Lung microvascular endothelial cell (primary cell): ENCODE measurements around the gene FAM169A. TPM values are rescaled to one million over a fixed set of nuclear protein-coding genes. Genes with fewer than 3 reads are reported as not detected.
A peak's percentile ranks its signal among the peaks of the same experiment; 100 is the strongest.
"Not testable (repeated sequence)": the region's sequence is repeated elsewhere in the genome, so short reads cannot be mapped to it uniquely, and the experiment has no call there.

Experiments used
- DNase-seq, 2 donors: peaks; one replicate each; pipeline versions ENCODE4 v3.0.0 to v3.0.0-alpha.2; 2010; ENCODE audit warnings: low read depth in 2 of 2
- total RNA-seq: library from RNA; depleted of rRNA; stranded (reverse); fragments of >200 nt; gene quantifications from 2 replicates; pipeline ENCODE4 v1.2.1, GENCODE V29; 2014

Gene FAM169A
- total RNA-seq, 1 donor from 2014 or later: 2.4 TPM

DNA sequence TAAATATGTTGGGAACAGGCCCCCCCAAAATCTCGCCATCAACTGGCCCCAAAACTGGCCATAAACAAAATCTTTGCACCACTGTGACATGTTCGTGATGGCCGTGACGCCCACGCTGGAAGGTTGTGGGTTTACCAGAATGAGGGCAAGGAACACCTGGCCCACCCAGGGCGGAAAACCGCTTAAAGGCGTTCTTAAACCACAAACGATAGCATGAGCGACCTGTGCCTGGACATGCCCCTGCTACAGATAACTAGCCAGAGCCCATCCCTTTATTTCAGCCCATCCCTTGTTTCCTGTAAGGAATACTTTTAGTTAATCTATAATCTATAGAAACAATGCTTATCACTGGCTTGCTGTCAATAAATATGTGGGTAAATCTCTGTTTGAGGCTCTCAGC, 3.2 kb upstream of the FAM169A start:
- DNase-seq: not testable (repeated sequence)

DNA sequence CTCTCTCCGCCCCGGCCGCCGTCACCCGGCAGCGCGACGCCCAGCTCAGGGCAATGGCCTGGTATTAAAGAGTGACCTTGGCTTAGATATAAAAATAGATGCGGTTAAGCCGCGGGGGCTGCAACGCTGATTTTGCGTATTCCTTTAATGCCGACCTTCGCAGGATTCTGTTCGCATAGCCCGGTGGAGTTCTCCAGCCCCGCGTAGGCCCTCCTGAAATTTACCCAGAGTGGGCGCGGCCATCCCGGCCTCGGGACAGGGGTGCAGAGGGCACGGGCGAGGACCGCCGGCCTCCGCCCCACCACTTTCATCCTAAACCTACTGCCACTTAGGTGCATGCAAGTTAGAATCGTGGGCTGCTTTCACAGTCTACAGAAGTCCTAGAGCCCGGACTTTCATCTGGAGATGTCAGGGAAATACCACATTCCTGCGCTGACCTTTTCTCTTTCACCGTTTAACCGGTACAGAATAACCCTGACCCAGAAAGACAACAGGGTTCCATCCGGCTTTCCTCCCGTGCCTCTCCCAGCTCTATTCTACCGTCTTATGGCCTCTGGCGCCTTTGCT, 492 bp upstream of the FAM169A start:
- no peak for DNase-seq

DNA sequence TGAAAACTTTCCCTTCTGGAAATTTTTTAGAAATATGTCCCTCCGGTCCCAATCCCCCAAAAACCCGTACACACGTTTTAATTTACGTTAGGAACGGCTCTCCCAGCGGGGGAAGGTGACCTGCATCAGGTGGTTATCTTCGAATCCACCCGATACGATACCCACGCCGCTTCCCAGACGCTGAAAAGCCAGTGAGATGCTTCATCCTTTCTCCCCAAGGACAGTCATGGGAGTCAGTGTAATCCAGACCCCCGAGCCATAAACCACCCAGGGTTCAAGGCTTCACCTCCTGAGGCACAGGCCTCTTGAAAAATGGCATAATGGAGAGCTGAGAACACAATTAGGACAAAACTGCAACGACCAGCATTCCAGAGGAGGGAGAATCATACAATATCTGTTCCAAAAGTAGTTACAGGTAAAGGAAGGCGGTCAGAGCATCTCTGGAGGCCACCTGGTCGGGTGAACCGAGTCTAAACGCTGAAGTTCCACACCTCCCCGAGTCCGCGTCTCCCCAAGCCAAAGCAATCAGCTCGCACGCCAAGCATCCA, 857 bp downstream of the FAM169A start:
- no peak for DNase-seq

DNA sequence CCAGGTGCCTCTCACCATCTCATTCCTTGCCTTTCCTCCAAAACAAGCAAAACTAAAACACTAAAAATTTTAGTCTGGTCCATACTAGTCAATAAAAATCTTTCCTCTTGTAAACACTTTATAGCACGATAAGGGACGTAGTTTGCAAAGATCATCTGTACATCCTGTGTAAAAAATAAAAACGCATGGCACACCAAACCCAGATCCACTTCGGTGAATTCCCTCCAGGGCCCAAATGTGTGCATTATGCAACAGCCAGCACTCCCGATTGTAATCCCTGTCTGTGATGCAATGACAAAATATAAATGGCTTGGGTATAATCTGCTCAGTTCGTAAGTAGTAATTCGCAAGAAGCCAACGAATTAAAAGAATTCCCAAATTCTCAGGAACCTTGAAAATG, 1.4 kb downstream of the FAM169A start:
- no peak for DNase-seq

DNA sequence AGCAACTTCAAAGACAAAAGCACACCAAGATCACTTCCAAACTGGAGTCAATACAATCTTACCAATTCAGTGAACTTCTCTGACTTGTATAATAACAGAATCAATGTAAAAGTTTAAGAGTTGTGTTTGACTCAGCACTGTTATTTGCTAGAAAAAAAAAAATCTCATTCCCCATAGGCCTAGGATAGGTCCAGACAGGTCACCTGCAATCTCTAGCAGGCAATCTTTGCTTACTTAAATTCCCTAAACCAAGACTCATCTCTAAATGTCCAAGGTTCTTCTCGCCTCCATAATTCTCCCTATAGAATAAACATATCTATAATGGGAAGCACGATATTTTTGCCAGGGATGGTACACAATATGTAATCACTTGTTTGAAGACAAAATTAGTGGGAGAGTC, 2.5 kb downstream of the FAM169A start:
- DNase-seq: no peak

DNA sequence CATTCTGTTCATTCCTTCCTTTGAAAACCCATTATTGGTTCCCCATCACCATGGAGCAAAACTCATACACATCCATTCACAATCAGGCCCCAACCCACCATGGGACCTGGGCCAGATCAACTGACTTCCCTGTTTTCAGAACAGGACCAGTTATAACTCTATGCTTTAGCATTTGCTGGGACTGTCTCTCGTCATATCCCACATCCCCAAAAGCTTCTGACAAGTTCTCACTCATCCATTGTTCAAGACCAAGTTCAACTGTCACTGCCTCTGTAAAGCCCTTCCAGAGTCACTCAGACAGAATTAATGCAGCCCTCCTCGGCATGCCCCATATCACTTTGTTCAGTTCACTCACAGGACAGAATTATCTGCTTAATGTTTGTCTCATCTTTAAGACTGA, 4.0 kb downstream of the FAM169A start:
- DNase-seq: no peak

DNA sequence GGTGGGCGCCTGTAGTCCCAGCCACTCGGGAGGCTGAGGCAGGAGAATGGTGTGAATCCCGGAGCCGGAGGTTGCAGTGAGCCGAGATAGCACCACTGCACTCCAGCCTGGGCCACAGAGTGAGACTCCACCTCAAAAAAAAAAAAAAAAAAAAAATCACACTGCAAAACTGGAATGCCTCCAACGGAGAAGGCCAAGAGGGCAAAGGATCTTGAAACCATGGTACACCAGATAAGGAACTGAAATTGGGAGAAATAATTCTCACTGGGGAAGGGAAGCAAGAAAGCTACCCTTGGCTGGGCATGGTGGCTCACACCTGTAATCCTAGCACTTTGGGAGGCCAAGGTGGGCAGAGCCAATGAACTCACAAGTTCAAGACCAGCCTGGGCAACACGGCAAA, 9.2 kb downstream of the FAM169A start:
- DNase-seq: not testable (repeated sequence)

DNA sequence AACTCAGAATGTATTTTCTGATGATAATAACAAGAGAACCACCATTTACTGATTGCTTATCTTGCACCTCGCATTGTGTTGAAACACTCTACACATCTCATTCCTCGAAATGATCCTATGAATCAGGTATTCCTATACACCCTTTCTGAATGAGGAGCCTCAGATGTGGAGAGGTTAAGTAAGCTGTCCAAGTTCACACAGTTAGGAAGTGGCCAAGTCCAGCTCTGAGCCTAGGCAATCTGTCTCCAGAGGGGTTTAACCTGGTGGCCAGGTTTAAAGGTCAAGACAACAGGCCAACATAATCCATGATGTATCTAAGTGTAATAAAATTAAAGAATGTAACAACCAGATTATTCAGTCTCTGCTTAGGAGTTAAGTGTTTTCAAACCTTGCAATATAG, 12.9 kb downstream of the FAM169A start:
- no peak for DNase-seq

DNA sequence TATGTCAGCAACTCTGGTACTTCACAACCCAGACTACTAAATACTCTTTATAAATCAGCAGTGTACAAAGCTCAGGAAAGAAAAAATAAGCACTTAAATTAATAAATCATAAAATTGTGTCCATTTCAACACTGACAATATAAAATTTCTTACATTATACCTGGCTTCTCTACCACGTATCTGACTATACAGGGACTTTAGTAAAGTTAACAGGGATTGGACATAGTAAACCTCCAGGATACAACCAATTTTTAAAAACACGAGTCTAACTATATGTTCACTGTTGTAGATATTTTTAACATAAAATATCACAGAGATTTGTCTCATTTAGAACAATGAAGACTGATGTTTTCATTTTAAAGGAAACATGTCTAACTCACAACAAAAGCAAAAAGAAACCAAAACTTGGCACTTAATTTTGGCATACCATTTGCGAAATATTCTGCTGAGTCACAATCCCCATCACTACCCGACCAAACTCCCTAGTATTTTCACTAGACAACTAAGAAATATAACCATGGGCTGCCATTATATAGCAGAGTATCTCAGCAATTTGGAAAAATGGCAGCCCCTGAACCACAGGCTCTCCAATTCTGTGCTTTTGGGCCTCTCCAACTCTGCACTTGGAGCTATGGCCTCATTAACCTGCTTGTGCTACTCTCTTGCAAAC, 14.4 kb downstream of the FAM169A start:
- peak; percentile 3 to 73 for DNase-seq

DNA sequence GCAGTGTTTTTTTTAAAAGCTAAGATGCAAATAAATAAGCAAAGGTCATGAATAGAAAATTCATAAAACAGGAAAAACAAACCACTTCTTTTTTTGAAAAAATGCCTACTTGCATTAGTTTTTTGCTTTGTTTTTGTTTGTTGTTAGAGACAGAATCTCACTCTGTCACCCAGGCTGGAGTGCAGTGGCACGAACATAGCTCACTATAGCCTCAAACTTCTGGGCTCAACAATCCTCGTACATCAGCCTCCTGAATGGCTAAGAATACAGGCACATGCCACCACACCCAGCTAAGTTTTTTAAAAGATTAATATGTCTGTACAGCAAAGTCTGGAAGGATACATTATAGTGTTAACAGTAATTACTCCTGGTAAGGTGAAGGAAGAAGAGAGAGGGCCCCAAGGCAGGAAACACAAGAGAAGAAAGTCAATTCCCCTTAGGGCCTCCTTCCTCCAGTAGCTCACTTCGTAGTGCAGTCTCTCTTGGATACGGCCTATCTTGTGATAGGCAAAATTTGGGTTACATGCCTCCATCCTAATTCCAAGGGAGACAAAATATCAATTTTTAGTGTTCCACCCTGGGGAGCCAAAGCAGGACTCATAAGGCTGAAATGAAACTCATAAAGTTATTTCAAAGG, 15.3 kb downstream of the FAM169A start:
- DNase-seq: no peak

DNA sequence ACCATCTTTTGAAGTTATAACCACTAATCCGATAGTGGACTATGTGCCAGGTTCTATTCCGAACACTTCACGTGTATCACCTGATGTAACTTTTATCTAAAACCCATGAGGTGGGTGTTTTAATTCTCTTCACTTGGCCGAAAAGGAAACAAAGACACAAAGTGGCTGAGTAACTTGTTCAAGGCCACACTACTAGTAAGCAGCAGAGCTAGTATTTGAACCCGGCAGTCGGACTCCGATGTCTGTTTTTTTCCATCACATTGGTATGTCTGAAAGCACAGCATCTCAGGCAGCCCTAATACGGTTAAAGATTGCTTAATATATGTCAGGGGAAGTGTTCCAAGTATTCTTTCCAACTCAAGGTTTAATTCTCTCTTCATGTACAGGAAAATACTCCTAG, 16.2 kb downstream of the FAM169A start:
- no peak for DNase-seq

DNA sequence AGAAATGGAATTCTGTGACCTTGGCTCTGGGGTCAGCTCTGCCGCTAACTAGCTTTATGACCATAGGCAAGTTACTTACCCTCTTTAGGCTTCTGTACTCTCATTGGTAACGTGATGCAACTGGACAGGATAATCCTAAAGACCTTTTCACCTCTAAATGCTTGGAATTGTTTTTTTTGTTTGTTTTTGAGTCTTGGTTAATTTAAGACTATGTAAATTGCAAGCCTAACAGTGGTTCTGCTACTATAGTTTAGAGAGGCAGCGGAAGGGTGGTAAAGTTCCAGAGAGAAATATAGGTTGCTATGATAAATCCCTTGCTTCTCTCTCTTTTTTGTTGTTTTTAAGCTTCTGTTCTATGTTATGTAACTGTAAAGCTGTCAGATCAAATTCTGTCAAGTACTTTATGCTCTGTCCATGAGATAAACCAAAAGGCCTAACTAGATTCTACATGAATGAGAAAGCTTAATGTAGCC, 17.6 kb downstream of the FAM169A start:
- no peak for DNase-seq

DNA sequence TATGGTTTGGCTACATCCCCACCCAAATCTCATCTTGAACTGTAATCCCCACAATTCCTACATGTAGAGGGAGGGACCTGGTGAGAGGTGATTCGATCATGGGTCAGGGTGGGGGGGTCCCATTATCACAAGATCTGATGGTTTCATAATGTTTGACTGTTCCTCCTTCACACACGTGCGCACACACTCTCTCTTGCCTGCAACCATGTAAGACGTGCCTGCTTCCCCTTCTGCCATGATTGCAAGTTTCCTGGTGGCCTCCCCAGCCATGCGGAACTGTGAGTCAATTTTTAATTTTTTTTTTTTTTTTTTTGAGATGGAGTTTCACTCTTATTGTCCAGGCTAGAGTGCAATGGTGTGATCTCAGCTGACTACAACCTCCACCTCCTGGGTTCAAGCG, 27.0 kb downstream of the FAM169A start:
- no peak for DNase-seq

DNA sequence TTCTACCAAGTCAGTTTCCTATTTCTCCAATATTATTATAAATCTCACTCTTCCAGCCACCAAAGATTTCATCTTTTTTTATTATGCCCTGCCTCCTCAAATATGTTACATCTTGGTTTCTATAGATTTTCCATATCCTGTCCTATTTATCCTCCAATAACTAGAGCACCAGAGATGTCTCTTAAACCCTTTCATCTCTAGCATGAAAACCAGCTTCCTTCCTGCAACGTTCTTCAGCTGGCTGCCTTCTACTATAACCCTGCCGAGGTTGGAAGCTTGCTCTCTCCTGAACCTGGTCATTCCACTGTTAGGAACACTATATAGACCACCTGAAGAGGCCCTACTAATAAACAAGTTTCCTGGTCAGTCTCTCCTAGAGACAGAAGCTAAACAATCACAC, 27.9 kb downstream of the FAM169A start:
- DNase-seq: no peak

DNA sequence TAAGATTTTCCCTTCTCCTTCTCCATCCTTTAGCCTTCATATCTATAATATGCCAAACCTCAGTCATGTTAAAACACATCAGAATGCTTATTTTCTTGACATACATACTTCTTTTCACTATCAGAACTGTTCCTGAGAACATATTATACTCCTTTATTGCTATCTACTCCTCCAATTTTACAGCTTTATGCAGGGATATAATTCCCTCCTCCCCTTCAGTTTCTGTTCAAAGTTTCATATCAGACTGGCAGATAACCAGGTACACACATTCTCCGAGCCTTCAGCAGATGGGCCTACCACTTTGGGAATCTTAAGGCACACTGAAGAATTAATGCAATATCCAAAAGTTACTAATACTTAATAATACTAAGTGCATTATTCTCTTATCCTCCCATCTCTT, 29.1 kb downstream of the FAM169A start:
- DNase-seq: no peak

DNA sequence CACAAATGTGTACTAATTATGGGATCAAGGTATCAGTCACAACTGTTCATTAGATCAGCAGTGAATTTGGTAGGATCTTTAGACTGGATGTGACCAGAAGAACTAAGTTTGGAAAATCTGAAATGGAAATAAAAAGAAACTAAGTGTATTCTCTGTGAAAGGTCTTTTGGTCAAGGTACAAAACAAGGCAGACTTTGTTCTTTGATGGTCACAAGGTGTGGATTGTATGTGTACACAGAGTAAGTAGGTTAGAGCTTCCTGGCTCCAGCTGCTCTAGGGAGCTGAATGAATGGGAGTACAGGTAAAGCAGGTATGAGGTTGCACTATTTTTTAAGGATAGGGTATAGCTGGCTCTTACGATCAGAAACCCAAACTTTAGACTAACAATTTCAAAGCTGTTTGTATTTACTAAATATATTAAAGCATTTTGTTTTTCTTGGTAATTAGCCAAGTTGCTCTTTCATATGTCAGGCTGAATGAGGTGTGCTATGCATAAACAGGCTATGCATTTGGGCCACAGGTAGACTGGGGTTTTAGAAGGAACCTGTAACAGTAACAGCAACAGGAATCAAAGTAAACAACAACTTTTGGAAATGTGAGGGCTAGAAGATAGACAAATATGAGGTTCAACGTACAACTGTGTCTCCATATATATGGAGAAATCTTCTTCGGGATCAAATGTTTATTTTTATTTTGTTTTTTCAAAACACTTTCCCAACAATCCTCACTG, 32.5 kb downstream of the FAM169A start:
- no peak for DNase-seq

DNA sequence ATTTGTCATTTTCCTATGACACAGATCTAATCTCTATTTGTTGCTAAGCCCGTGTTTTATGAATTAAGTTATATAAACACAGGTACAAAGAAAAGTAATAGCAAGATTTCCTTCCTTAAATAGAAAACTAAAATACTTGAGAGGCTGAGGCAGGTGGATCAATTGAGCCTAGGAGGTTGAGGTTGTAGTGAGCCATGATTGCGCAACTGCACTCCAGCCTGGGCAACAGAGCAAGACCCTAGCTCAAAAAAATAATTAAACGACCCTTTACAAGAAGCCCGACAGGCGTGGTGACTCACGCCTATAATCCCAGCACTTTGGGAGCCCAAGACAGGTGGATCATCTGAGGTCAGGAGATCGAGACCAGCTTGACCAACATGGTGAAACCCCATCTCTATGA, 36.8 kb downstream of the FAM169A start:
- no peak for DNase-seq

DNA sequence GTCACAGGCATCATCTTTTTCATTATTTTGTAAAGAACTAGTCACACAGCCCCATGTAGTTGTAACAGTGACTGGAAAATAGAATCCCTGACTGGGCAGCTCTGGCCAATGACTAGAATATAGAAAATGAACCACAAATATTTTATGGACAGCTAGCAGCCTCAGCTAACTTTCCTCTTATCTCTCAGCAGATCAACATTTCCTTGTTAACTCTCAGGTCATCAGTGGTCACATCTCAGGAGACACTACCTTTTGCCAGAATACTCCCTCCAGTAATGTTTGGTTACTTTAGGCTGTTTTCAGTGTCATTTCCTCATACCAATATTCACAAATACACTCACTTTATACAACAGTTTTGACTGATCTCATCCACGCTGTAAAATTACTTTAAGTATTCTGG, 43.9 kb downstream of the FAM169A start:
- no peak for DNase-seq

DNA sequence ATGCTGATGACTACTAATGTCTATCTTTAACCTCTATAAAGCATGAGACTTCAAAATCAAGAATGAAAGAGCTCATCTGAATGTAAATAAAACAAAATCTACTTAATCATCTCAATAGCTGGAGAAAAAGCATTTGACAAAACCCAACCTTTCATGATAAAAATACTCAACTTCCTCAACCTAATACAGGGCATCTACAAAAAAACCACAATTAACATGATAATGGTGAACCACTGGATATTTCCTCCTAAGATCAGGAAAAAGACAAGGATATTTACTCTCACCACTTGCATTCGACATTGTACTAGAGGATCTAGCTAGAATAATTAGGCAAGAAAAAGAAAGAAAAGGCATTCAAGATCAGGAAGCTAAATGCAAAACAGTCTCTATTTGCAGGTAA, 49.3 kb downstream of the FAM169A start:
- no peak for DNase-seq

DNA sequence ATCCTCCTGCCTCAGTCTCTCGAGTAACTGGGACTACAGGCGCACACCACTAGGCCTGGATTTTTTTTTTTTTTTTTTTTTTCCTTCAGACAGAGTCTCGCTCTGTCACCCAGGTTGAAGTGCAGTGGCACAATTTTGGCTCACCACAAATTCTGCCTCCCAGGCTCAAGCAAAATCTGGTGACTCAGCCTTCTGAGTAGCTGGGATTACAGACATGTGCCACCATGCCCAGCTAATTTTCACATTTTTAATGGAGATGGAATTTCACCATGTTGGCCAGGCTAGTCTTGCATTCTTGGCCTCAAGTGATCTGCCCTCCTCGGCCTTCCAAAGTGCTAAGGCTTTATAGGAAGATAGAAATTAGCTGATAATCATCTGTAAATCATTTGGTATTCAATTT, 55.3 kb downstream of the FAM169A start:
- DNase-seq: no peak

DNA sequence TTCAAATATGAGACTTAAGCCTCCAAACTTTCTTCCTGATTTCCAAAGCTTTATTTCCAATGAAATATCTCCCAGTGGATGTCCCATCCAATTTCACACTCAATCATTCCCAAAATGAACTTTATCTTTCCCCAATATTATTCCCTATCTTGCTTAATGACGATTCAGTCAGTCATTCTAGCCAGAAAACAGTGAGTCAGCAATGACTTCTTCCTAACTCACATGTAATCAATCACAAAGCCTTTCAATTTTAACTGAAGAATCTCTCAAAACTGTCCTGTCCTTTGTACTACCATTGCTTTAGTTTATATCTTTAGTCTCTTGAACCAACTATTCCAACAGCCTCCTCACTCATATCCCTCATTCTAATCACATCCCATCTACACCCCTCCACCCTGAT, 64.2 kb downstream of the FAM169A start:
- DNase-seq: no peak

DNA sequence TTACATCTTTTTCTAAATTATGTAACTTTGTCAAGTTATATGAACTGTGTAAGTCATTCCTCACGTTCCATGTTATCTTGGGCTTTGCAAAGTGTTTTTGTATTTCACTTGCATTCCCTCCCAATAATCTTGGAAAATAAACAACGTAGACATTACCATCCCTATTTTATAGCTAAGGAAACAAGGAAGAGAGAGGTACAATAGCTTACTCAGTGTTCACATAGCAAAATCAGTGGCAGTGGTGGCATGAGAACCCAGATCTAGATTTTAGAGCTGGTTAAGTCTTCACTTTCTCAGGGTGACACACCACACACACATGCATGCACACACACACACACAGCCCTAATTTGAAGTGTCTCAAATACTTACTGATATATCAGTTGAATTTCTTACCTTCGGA, 65.0 kb downstream of the FAM169A start:
- DNase-seq: no peak
